ENCODE measurements around the gene TXK. TPM values are rescaled to one million over a fixed set of nuclear protein-coding genes. Genes with fewer than 3 reads are reported as not detected.

TXK gene
- total and polyA plus RNA-seq, 2 of the 13 experiments (the other 11 are each of a cell fraction or from before 2014, with no cell fraction given): not detected

DNA sequence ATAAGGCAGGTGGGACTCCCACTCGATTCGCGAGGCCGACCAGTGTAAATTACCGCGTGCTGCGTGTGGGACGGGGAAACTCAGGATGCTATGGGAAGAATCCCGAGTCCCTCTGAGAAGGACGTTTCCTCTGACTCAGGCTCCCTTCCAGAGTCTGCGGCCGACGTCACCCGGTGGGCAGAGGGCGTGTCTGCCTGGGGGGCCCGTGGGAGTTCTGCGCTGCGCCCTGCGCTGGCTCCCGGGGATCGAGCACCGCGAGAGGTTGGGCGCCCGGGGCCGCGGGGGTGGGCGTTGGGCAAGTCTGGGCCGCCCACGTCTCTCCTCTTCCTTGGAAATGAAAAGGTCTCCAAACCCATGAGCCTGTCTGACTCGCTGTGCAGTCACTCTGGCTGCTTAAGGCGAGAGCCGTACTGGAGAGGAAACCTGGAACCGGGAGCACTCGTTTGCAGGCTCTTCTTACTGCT is 116.9 kb downstream of the TXK start (continued):
- TF ChIP-seq, protein P1, sequence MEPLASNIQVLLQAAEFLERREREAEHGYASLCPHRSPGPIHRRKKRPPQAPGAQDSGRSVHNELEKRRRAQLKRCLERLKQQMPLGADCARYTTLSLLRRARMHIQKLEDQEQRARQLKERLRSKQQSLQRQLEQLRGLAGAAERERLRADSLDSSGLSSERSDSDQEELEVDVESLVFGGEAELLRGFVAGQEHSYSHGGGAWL (CRISPR knock-in tag; IDR thresholded peaks at IDR 0.05): 0 out of 2 replicates have a peak, but pooled peaks have one; percentile 1
- TF ChIP-seq, protein P2, sequence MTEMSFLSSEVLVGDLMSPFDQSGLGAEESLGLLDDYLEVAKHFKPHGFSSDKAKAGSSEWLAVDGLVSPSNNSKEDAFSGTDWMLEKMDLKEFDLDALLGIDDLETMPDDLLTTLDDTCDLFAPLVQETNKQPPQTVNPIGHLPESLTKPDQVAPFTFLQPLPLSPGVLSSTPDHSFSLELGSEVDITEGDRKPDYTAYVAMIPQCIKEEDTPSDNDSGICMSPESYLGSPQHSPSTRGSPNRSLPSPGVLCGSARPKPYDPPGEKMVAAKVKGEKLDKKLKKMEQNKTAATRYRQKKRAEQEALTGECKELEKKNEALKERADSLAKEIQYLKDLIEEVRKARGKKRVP (CRISPR knock-in tag; IDR thresholded peaks at IDR 0.05): no peak
- TF ChIP-seq, protein P3, sequence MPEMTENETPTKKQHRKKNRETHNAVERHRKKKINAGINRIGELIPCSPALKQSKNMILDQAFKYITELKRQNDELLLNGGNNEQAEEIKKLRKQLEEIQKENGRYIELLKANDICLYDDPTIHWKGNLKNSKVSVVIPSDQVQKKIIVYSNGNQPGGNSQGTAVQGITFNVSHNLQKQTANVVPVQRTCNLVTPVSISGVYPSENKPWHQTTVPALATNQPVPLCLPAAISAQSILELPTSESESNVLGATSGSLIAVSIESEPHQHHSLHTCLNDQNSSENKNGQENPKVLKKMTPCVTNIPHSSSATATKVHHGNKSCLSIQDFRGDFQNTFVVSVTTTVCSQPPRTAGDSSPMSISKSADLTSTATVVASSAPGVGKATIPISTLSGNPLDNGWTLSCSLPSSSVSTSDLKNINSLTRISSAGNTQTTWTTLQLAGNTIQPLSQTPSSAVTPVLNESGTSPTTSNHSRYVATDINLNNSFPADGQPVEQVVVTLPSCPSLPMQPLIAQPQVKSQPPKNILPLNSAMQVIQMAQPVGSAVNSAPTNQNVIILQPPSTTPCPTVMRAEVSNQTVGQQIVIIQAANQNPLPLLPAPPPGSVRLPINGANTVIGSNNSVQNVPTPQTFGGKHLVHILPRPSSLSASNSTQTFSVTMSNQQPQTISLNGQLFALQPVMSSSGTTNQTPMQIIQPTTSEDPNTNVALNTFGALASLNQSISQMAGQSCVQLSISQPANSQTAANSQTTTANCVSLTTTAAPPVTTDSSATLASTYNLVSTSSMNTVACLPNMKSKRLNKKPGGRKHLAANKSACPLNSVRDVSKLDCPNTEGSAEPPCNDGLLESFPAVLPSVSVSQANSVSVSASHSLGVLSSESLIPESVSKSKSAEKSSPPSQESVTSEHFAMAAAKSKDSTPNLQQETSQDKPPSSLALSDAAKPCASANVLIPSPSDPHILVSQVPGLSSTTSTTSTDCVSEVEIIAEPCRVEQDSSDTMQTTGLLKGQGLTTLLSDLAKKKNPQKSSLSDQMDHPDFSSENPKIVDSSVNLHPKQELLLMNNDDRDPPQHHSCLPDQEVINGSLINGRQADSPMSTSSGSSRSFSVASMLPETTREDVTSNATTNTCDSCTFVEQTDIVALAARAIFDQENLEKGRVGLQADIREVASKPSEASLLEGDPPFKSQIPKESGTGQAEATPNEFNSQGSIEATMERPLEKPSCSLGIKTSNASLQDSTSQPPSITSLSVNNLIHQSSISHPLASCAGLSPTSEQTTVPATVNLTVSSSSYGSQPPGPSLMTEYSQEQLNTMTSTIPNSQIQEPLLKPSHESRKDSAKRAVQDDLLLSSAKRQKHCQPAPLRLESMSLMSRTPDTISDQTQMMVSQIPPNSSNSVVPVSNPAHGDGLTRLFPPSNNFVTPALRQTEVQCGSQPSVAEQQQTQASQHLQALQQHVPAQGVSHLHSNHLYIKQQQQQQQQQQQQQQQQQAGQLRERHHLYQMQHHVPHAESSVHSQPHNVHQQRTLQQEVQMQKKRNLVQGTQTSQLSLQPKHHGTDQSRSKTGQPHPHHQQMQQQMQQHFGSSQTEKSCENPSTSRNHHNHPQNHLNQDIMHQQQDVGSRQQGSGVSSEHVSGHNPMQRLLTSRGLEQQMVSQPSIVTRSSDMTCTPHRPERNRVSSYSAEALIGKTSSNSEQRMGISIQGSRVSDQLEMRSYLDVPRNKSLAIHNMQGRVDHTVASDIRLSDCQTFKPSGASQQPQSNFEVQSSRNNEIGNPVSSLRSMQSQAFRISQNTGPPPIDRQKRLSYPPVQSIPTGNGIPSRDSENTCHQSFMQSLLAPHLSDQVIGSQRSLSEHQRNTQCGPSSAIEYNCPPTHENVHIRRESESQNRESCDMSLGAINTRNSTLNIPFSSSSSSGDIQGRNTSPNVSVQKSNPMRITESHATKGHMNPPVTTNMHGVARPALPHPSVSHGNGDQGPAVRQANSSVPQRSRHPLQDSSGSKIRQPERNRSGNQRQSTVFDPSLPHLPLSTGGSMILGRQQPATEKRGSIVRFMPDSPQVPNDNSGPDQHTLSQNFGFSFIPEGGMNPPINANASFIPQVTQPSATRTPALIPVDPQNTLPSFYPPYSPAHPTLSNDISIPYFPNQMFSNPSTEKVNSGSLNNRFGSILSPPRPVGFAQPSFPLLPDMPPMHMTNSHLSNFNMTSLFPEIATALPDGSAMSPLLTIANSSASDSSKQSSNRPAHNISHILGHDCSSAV (CRISPR knock-in tag; IDR thresholded peaks at IDR 0.05; ENCODE audit: borderline replicate concordance): no peak
- no peak for TF ChIP-seq ZNF441 (CRISPR knock-in tag; IDR thresholded peaks at IDR 0.05; ENCODE audit: borderline replicate concordance)
- TF ChIP-seq PRPF4 (IDR thresholded peaks at IDR 0.05; ENCODE audit: low read depth, low read length, poor library complexity, severe bottlenecking): no peak
- no peak for TF ChIP-seq MZF1 (CRISPR knock-in tag; IDR thresholded peaks at IDR 0.05; ENCODE audit: borderline replicate concordance)
- TF ChIP-seq ZNF747 (CRISPR knock-in tag; IDR thresholded peaks at IDR 0.05; ENCODE audit: borderline replicate concordance): no peak
- TF ChIP-seq, protein P4, sequence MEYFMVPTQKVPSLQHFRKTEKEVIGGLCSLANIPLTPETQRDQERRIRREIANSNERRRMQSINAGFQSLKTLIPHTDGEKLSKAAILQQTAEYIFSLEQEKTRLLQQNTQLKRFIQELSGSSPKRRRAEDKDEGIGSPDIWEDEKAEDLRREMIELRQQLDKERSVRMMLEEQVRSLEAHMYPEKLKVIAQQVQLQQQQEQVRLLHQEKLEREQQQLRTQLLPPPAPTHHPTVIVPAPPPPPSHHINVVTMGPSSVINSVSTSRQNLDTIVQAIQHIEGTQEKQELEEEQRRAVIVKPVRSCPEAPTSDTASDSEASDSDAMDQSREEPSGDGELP (IDR thresholded peaks at IDR 0.05; ENCODE audit: borderline replicate concordance, low read depth): no peak
- TF ChIP-seq, protein P5, sequence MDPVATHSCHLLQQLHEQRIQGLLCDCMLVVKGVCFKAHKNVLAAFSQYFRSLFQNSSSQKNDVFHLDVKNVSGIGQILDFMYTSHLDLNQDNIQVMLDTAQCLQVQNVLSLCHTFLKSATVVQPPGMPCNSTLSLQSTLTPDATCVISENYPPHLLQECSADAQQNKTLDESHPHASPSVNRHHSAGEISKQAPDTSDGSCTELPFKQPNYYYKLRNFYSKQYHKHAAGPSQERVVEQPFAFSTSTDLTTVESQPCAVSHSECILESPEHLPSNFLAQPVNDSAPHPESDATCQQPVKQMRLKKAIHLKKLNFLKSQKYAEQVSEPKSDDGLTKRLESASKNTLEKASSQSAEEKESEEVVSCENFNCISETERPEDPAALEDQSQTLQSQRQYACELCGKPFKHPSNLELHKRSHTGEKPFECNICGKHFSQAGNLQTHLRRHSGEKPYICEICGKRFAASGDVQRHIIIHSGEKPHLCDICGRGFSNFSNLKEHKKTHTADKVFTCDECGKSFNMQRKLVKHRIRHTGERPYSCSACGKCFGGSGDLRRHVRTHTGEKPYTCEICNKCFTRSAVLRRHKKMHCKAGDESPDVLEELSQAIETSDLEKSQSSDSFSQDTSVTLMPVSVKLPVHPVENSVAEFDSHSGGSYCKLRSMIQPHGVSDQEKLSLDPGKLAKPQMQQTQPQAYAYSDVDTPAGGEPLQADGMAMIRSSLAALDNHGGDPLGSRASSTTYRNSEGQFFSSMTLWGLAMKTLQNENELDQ (CRISPR knock-in tag; IDR thresholded peaks at IDR 0.05; ENCODE audit: borderline replicate concordance): no peak
- TF ChIP-seq DNMT1 (CRISPR knock-in tag; IDR thresholded peaks at IDR 0.05): no peak
- no peak for TF ChIP-seq MED13 (CRISPR knock-in tag; IDR thresholded peaks at IDR 0.05)
- TF ChIP-seq SATB2 (CRISPR knock-in tag; IDR thresholded peaks at IDR 0.05): no peak
- no peak for TF ChIP-seq LCORL (IDR thresholded peaks at IDR 0.05)
- no peak for TF ChIP-seq LCORL (CRISPR knock-in tag; IDR thresholded peaks at IDR 0.05)
- TF ChIP-seq, protein P6, sequence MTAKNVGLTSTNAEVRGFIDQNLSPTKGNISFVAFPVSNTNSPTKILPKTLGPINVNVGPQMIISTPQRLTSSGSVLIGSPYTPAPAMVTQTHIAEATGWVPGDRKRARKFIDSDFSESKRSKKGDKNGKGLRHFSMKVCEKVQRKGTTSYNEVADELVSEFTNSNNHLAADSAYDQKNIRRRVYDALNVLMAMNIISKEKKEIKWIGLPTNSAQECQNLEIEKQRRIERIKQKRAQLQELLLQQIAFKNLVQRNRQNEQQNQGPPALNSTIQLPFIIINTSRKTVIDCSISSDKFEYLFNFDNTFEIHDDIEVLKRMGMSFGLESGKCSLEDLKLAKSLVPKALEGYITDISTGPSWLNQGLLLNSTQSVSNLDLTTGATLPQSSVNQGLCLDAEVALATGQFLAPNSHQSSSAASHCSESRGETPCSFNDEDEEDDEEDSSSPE (CRISPR knock-in tag; IDR thresholded peaks at IDR 0.05): no peak

All from HepG2 (cell line).